Measurements from ENCODE around the gene DENND1A.

DNA sequence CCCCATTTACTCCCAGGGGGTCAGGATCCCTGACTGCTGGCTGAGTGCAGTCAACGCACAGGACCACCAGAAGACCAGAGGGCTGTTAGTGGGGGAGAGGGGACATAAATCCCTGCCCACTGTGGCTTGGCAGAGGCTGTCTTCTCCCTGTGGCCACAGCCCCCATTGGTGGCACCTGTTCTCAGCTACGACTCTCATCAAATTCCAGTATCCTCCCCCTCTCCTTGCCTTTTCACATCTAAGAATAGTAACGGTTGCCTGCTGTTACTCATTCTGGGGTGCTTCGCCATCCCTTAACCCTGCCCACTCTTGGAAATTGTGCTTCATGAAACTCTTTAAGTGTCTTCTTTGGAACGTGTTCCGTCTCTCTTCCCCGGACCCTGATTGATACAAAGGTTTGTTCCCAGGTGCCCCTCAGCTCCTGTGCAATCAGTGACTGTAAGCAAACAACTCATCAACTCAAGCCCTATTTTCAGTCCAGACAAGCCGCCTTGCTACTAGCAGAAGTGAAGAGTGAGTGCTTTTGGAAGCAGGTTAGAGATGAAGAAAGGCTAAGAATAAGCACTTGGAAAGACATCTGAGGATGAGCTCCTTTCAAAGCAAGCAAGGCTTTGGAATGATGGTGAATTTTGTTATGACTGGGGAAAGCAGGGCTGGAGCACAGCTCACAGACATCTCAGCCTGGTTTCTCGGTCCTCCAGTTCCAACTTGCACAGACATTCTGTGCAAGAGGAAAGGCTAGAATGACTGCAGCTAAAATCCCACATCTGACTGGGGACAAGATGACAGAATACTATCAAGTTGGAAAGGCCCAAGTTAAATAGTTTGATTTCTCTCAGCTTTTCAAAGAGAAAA, 22.9 kb upstream of the DENND1A start:
- no peak for TF ChIP-seq CTCF (IDR thresholded peaks at IDR 0.05)
- TF ChIP-seq POLR2A (IDR thresholded peaks at IDR 0.05), result no peak
